ENCODE measurements around the gene CABCOCO1.
"Not testable (repeated sequence)": the region's sequence is repeated elsewhere in the genome, so short reads cannot be mapped to it uniquely, and the experiment has no call there.

The CABCOCO1 gene

GRCh38 chr10:61683319-61683718 lies 20.6 kb downstream of the CABCOCO1 start:
- Histone ChIP-seq H3K9ac (ENCODE audit: low read length) (no peak overlapping the region), H3K27ac (ENCODE audit: low read length) (no peak overlapping the region), H4K20me1 (ENCODE audit: insufficient read depth, low read length) (no peaks in the 10 kb centered on the region), H3K4me2 (ENCODE audit: low read length) (no peak overlapping the region), H3K27me3 (ENCODE audit: low read depth, low read length) (no peaks in the 10 kb centered on the region), H3K4me1 (ENCODE audit: low read length) (no peaks in the 10 kb centered on the region), H3K4me3 (ENCODE audit: low read length) (no peak overlapping the region), H3K36me3 (replicated peaks; ENCODE audit: low read depth, low read length) (no peaks in the 10 kb centered on the region), H3K9me3 (ENCODE audit: insufficient read depth, low read length) (no peaks in the 10 kb centered on the region), H2AFZ (ENCODE audit: low read depth, low read length) (no peak overlapping the region), H3K79me2 (ENCODE audit: low read length) (no peaks in the 10 kb centered on the region)
- TF ChIP-seq CTCF (IDR thresholded peaks at IDR 0.05; ENCODE audit: low read depth, low read length) (no peak), EZH2phosphoT487 (IDR thresholded peaks at IDR 0.05; ENCODE audit: low read depth) (no peak)

- Histone ChIP-seq H3K27me3 (ENCODE audit: low read depth, low read length) (no peaks in the 10 kb centered on the region), H3K4me3 (ENCODE audit: low read length) (no peak overlapping the region), H4K20me1 (ENCODE audit: insufficient read depth, low read length) (no peaks in the 10 kb centered on the region), H3K4me1 (ENCODE audit: low read length) (no peaks in the 10 kb centered on the region), H2AFZ (ENCODE audit: low read depth, low read length) (no peak overlapping the region), H3K9ac (ENCODE audit: low read length) (no peak overlapping the region), H3K27ac (ENCODE audit: low read length) (no peak overlapping the region), H3K4me2 (ENCODE audit: low read length) (no peak overlapping the region), H3K79me2 (ENCODE audit: low read length) (no peaks in the 10 kb centered on the region), H3K36me3 (replicated peaks; ENCODE audit: low read depth, low read length) (no peaks in the 10 kb centered on the region), H3K9me3 (ENCODE audit: insufficient read depth, low read length) (no peaks in the 10 kb centered on the region)
- TF ChIP-seq CTCF (IDR thresholded peaks at IDR 0.05; ENCODE audit: low read depth, low read length) (no peak), EZH2phosphoT487 (IDR thresholded peaks at IDR 0.05; ENCODE audit: low read depth) (no peak)
Measured at GRCh38 chr10:61684894-61685507, 22.3 kb downstream of the CABCOCO1 start.

GRCh38 chr10:61688551-61689308 lies 26.0 kb downstream of the CABCOCO1 start:
- no peak overlapping the region for H3K4me3 ChIP-seq (ENCODE audit: low read length)
- no peak overlapping the region for H2AFZ ChIP-seq (ENCODE audit: low read depth, low read length)
- H3K36me3 ChIP-seq (replicated peaks; ENCODE audit: low read depth, low read length) = no peaks in the 10 kb centered on the region
- H3K27ac ChIP-seq (ENCODE audit: low read length) = no peak overlapping the region
- H3K9ac ChIP-seq (ENCODE audit: low read length) = no peak overlapping the region
- H3K9me3 ChIP-seq (ENCODE audit: insufficient read depth, low read length) = no peaks in the 10 kb centered on the region
- TF ChIP-seq CTCF (IDR thresholded peaks at IDR 0.05; ENCODE audit: low read depth, low read length) = no peak
- H3K4me2 ChIP-seq (ENCODE audit: low read length) = no peak overlapping the region
- no peaks in the 10 kb centered on the region for H3K79me2 ChIP-seq (ENCODE audit: low read length)
- H4K20me1 ChIP-seq (ENCODE audit: insufficient read depth, low read length) = no peaks in the 10 kb centered on the region
- H3K27me3 ChIP-seq (ENCODE audit: low read depth, low read length) = no peaks in the 10 kb centered on the region
- H3K4me1 ChIP-seq (ENCODE audit: low read length) = no peaks in the 10 kb centered on the region

GRCh38 chr10:61691667-61692066 lies 28.9 kb downstream of the CABCOCO1 start:
- H3K9ac ChIP-seq (ENCODE audit: low read length); H3K4me2 ChIP-seq (ENCODE audit: low read length); H3K79me2 ChIP-seq (ENCODE audit: low read length); H3K27ac ChIP-seq (ENCODE audit: low read length); H3K4me1 ChIP-seq (ENCODE audit: low read length); H3K4me3 ChIP-seq (ENCODE audit: low read length); H3K27me3 ChIP-seq (ENCODE audit: low read depth, low read length); H2AFZ ChIP-seq (ENCODE audit: low read depth, low read length); H3K36me3 ChIP-seq (replicated peaks; ENCODE audit: low read depth, low read length); H3K9me3 ChIP-seq (ENCODE audit: insufficient read depth, low read length); H4K20me1 ChIP-seq (ENCODE audit: insufficient read depth, low read length): not testable (repeated sequence)
